ENCODE measurements around the gene KLF4.

GRCh38 chr9:107447081-107447480 is 42.5 kb downstream of the KLF4 start:
- TF ChIP-seq CTCF (IDR thresholded peaks at IDR 0.05), result no peak
- no peak for TF ChIP-seq POLR2A (IDR thresholded peaks at IDR 0.05)

Data from body of pancreas (tissue), 4 donors.